OCI-LY3 (cell line): Measurements from ENCODE around the gene AHR.

Experiments used
- H2AFZ ChIP-seq: fragments of 200-600, 300-600 bp; shearing (Covaris generic); 2 replicates; pipeline ENCODE4 v1.6.0; 2014; ENCODE audit warnings: antibody characterized with exemption, low read depth, low read length
- H3K27ac ChIP-seq: fragments of 200-600, 300-600 bp; sonication (generic); 2 replicates; pipeline ENCODE4 v1.5.1; 2014; ENCODE audit warnings: mild to moderate bottlenecking, low read length, moderate library complexity, mixed read lengths
- H3K27me3 ChIP-seq: fragments of 200-600, 300-600 bp; sonication (generic); 2 replicates; pipeline ENCODE4 v1.6.1; 2014; ENCODE audit warnings: low read depth, low read length, mixed read lengths
- H3K36me3 ChIP-seq: fragments of 200-600, 300-600 bp; sonication (generic); replicated peaks from 2 replicates; pipeline ENCODE3; 2014; ENCODE audit warnings: low read depth, low read length, mixed read lengths
- H3K4me1 ChIP-seq: fragments of 300-600, 200-600 bp; sonication (generic); 2 replicates; pipeline ENCODE4 v1.6.1; 2014; ENCODE audit warnings: low read length, mixed read lengths
- H3K4me2 ChIP-seq: fragments of 200-600, 300-600 bp; sonication (generic); 2 replicates; pipeline ENCODE4 v1.6.1; 2014; ENCODE audit warnings: low read length, mixed read lengths
- H3K4me3 ChIP-seq: fragments of 300-600, 200-600 bp; sonication (generic); 2 replicates; pipeline ENCODE4 v1.5.1; 2014; ENCODE audit warnings: antibody characterized with exemption, mild to moderate bottlenecking, low read length, moderate library complexity
- H3K79me2 ChIP-seq: fragments of 300-600, 200-600 bp; shearing (Covaris generic); 2 replicates; pipeline ENCODE4 v1.6.1; 2014; ENCODE audit warnings: mild to moderate bottlenecking, low read length, mixed read lengths
- H3K9ac ChIP-seq: fragments of 300-600, 200-600 bp; shearing (Covaris generic); 2 replicates; pipeline ENCODE4 v1.6.0; 2014; ENCODE audit warnings: mild to moderate bottlenecking, low read length, moderate library complexity
- H3K9me3 ChIP-seq: fragments of 200-600, 300-600 bp; shearing (Covaris generic); 2 replicates; pipeline ENCODE4 v1.6.1; 2014; ENCODE audit warnings: low read length, mixed read lengths; ENCODE audit not compliant: insufficient read depth
- H4K20me1 ChIP-seq: fragments of 200-600, 300-600 bp; sonication (generic); 2 replicates; pipeline ENCODE4 v1.6.1; 2016; ENCODE audit warnings: low read length, mixed read lengths; ENCODE audit not compliant: insufficient read depth
- CTCF ChIP-seq: fragments of 200-600, 300-600 bp; sonication (generic); IDR thresholded peaks from 2 replicates; pipeline ENCODE4 v1.5.1; 2014; ENCODE audit warnings: antibody characterized with exemption, low read length, low read depth
- EZH2phosphoT487 ChIP-seq: fragments of 200-600 bp; shearing (Covaris generic); IDR thresholded peaks from 2 replicates; pipeline ENCODE4 v1.6.1; 2018; ENCODE audit warnings: antibody characterized with exemption, mixed run types, low read depth

The AHR gene

DNA sequence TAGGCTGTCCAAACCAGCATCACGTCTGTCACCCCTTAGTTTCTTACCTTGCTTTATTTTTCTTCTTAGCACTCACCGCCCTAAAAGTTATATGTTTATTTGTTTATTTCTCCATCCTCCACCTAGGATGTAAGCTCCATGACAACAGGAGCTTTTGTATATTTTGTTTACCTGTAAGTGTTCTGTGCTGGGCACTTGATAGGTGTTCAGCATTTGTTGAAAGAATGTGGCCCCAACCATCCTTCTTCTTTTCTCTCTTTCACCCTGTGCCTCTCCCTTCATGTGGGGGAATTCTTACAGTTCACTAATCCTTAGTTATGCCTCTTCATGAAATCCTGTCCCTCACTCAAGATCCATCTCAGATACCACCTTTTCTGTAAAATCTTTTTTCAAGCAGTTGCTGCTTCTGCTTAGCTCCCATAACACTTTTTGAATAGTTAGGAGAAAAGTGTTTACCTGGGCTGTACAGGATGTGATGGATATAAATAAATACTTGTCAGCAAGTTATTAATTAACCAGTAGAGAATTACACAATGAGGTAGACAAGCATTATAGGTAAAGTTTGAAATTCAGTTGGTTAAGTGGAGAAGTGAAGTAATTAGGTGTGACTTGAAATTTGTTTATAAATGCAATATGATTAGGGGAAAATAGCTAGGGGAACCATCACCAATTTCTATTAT is 9.7 kb downstream of the AHR start:
- H2AFZ ChIP-seq = no peak overlapping the region

GRCh38 chr7:17311194-17311593 is 12.7 kb downstream of the AHR start:
- H2AFZ ChIP-seq = no peak overlapping the region
- H3K36me3 ChIP-seq = peaks cover 66% of the 10 kb centered on the region
- peaks cover 97% of the 10 kb centered on the region for H4K20me1 ChIP-seq
- H3K79me2 ChIP-seq = peaks cover 100% of the 10 kb centered on the region
- H3K27ac ChIP-seq = no peak overlapping the region
- no peak overlapping the region for H3K4me2 ChIP-seq
- H3K4me1 ChIP-seq = peaks cover 38% of the 10 kb centered on the region
- no peak overlapping the region for H3K4me3 ChIP-seq
- H3K27me3 ChIP-seq = no peaks in the 10 kb centered on the region
- no peak for TF ChIP-seq CTCF
- no peak for TF ChIP-seq EZH2phosphoT487
- H3K9ac ChIP-seq = no peak overlapping the region
- no peaks in the 10 kb centered on the region for H3K9me3 ChIP-seq

More for the DNA sequence above, 9.7 kb downstream of the AHR start:
- peaks cover 100% of the 10 kb centered on the region for H3K79me2 ChIP-seq
- no peaks in the 10 kb centered on the region for H3K9me3 ChIP-seq
- peaks cover 66% of the 10 kb centered on the region for H3K4me1 ChIP-seq
- H3K4me3 ChIP-seq = peak overlapping the region; percentile 98
- peaks cover 67% of the 10 kb centered on the region for H3K36me3 ChIP-seq
- TF ChIP-seq CTCF (no peak), EZH2phosphoT487 (no peak)
- H3K27me3 ChIP-seq = no peaks in the 10 kb centered on the region
- H3K27ac ChIP-seq = peak overlapping the region; percentile 34; the same call in 1 of the 2 replicates
- peak overlapping the region; percentile 83 for H3K4me2 ChIP-seq
- H3K9ac ChIP-seq = 0 out of 2 replicates have a peak overlapping the region, but pooled peaks have one; percentile 96
- H4K20me1 ChIP-seq = peaks cover 100% of the 10 kb centered on the region

GRCh38 chr7:17311952-17312351 is 13.5 kb downstream of the AHR start:
- Histone ChIP-seq H3K79me2 (peaks cover 100% of the 10 kb centered on the region), H3K4me1 (peaks cover 30% of the 10 kb centered on the region), H3K4me3 (no peak overlapping the region), H3K9me3 (no peaks in the 10 kb centered on the region), H3K4me2 (no peak overlapping the region), H4K20me1 (peaks cover 97% of the 10 kb centered on the region), H3K27ac (no peak overlapping the region), H3K9ac (no peak overlapping the region), H2AFZ (no peak overlapping the region), H3K27me3 (no peaks in the 10 kb centered on the region), H3K36me3 (peaks cover 67% of the 10 kb centered on the region)
- no peak for TF ChIP-seq EZH2phosphoT487
- no peak for TF ChIP-seq CTCF

- Histone ChIP-seq H4K20me1 (peaks cover 97% of the 10 kb centered on the region), H3K36me3 (peaks cover 65% of the 10 kb centered on the region), H3K4me1 (peaks cover 23% of the 10 kb centered on the region), H3K9ac (no peak overlapping the region), H3K79me2 (peaks cover 100% of the 10 kb centered on the region), H2AFZ (no peak overlapping the region), H3K27me3 (no peaks in the 10 kb centered on the region), H3K27ac (no peak overlapping the region), H3K9me3 (no peaks in the 10 kb centered on the region), H3K4me2 (no peak overlapping the region), H3K4me3 (no peak overlapping the region)
- TF ChIP-seq EZH2phosphoT487 (no peak), CTCF (no peak)
These were observed 14.2 kb downstream of the AHR start for GRCh38 chr7:17312641-17313040.
